ENCODE measurements around the gene PARM1.

PARM1 gene

GRCh38 chr4:74970577-74970976 lies 37.7 kb downstream of the PARM1 start:
- no peak for DNase-seq (ENCODE audit: low read depth, low spot score)
- in situ Hi-C loops (cut with HindIII; ENCODE audit: low sequenced_read_pairs) = no loop called here
- TF ChIP-seq CTCF (IDR thresholded peaks at IDR 0.05; ENCODE audit: low read depth, low read length) = no peak

GRCh38 chr4:74971862-74972261 lies 38.9 kb downstream of the PARM1 start:
- TF ChIP-seq CTCF (IDR thresholded peaks at IDR 0.05; ENCODE audit: low read depth, low read length) = no peak
- no peak overlapping the region for H3K4me3 ChIP-seq (ENCODE audit: low read depth, low read length)
- DNase-seq (ENCODE audit: low read depth, low spot score) = no peak

More at GRCh38 chr4:74970577-74970976, 37.7 kb downstream of the PARM1 start:
- H3K4me3 ChIP-seq (ENCODE audit: low read depth, low read length) = no peak overlapping the region

GRCh38 chr4:74975082-74975481 lies 42.2 kb downstream of the PARM1 start:
- in situ Hi-C loops (cut with HindIII; ENCODE audit: low sequenced_read_pairs) = no loop called here
- no peak for TF ChIP-seq CTCF (IDR thresholded peaks at IDR 0.05; ENCODE audit: low read depth, low read length)
- H3K4me3 ChIP-seq (ENCODE audit: low read depth, low read length) = no peak overlapping the region
- no peak for DNase-seq (ENCODE audit: low read depth, low spot score)

More at GRCh38 chr4:74971862-74972261, 38.9 kb downstream of the PARM1 start:
- in situ Hi-C loops (cut with HindIII; ENCODE audit: low sequenced_read_pairs) = no loop called here

GRCh38 chr4:74975848-74976824 lies 43.2 kb downstream of the PARM1 start:
- DNase-seq (ENCODE audit: low read depth, low spot score) = no peak
- in situ Hi-C loops (cut with HindIII; ENCODE audit: low sequenced_read_pairs) = no loop called here
- no peak overlapping the region for H3K4me3 ChIP-seq (ENCODE audit: low read depth, low read length)
- TF ChIP-seq CTCF (IDR thresholded peaks at IDR 0.05; ENCODE audit: low read depth, low read length) = no peak

GRCh38 chr4:74982546-74983252 lies 49.8 kb downstream of the PARM1 start:
- in situ Hi-C loops (cut with HindIII; ENCODE audit: low sequenced_read_pairs) = no loop called here
- DNase-seq (ENCODE audit: low read depth, low spot score) = no peak
- H3K4me3 ChIP-seq (ENCODE audit: low read depth, low read length) = no peak overlapping the region
- no peak for TF ChIP-seq CTCF (IDR thresholded peaks at IDR 0.05; ENCODE audit: low read depth, low read length)

GRCh38 chr4:74983253-74983635 lies 50.3 kb downstream of the PARM1 start:
- H3K4me3 ChIP-seq (ENCODE audit: low read depth, low read length) = no peak overlapping the region
- TF ChIP-seq CTCF (IDR thresholded peaks at IDR 0.05; ENCODE audit: low read depth, low read length) = no peak
- DNase-seq (ENCODE audit: low read depth, low spot score) = no peak
- in situ Hi-C loops (cut with HindIII; ENCODE audit: low sequenced_read_pairs) = no loop called here

Data from astrocyte of the spinal cord (primary cell).